Erythroblast (primary cell): Measurements from ENCODE around the gene ARSK.

Experiments used
- GATA1 ChIP-seq: IDR thresholded peaks from 2 replicates; pipeline ENCODE4 v1.6.1; 2011; ENCODE audit warnings: low read depth, mild to moderate bottlenecking, control low read depth, low read length, moderate library complexity
- POLR2A ChIP-seq: IDR thresholded peaks from 2 replicates; pipeline ENCODE4 v1.6.1; 2011; ENCODE audit warnings: mild to moderate bottlenecking, low read length

DNA sequence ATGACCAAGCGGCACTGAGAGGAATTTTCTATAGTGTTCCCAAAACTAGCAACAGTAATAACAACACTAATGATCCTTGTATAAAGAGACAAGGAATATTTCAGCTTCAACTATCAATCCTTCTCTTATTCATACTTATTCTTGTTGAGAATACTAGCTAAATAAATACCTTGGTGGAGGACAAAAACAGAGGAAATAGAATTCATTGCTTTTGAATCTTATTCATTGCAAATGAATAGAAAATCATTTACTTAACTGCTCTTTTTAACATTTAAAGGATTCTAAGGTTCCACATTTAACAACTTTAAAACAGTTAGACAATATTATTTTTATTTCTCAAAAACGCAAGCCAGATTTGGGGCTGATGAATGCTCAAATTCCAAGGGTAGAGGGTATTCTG lies 22.5 kb upstream of the ARSK start:
- no peak for TF ChIP-seq POLR2A
- no peak for TF ChIP-seq GATA1
